NCI-H510A treated with DMSO at 0.1 percent for 48 hours (cell line): Measurements from ENCODE around the gene SRL.

Experiments
- DNase-seq: peaks from one replicate; lab custom pipeline; 2025; lab: John Stamatoyannopoulos, UW

SRL gene

DNA sequence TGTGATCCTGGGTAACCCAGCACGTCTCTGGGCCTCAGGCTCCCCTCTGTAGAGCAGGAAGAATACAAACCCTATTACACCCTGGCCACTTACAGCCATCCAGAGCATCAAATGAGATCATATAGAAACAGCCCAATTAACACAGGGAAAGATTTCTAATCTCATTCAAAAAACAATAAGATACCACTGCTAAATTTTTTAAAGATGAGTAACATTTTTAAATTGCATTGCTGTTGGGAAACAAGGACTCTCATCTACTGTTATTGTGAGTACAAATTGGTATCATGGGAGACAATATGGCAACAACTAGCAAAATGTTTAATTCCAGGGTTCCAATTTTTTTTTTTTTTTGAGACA, 41.1 kb downstream of the SRL start:
- DNase-seq = no peak

GRCh38 chr16:4200000-4200780, 41.7 kb downstream of the SRL start:
- DNase-seq = peak; percentile 17

GRCh38 chr16:4198816-4199215, 43.1 kb downstream of the SRL start:
- no peak for DNase-seq

GRCh38 chr16:4194661-4195060, 47.2 kb downstream of the SRL start:
- no peak for DNase-seq

- no peak for DNase-seq
These were observed 48.0 kb downstream of the SRL start for GRCh38 chr16:4193920-4194319.

- DNase-seq = no peak
These were observed 49.7 kb downstream of the SRL start for GRCh38 chr16:4192206-4192605.

DNA sequence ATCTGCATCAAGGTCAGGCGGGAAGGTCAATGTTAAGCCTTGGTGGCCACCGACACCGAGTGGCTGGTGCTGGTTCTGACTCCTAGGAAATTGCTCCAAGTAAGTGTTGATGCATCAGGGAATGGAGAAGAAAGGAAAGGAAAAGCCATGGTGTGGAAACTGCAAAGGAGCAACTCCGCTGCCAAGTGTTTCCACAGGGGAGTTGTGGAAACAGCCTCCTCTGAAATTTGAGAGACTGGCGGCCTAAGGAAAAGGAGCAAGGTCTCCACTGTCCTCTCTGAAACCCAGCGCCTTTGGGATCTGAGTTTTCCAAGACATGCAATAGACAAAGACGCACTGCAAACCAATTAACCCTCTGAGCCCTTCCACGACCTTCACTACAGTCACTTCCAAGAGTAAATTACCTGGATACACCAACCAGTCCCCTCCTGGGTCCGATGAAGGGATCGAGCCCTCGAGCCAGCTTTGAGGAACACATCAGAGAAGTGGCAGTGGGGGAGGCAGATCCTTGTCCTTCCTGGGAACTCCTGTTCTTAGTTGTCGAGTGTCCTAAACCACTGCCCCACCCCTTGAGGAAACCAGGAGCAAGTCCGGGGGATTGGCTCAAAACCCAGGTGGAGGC, 51.1 kb downstream of the SRL start:
- no peak for DNase-seq

DNA sequence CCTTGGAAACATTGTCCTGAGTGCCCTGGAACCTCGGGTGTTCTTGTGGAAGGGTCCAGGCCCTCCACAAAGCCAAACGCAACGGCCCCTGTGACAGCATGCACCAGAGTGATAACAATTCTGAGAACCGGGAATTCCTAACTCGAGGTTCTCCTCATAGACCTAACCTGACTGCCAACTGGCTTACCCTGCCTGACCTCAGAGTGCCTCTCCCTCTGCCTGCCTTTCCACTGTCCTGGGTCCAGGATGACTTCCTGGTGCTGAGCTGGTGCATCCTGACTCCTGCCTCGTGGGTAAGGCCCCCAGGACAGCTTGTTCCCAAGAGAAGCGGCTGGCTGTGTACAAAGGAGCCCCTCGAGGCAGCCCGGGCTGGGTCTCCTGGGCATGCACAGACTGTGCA, 51.8 kb downstream of the SRL start:
- DNase-seq = no peak

GRCh38 chr16:4184038-4184702, 57.7 kb downstream of the SRL start:
- DNase-seq = no peak

- peak; percentile 80 for DNase-seq
These were observed 58.4 kb downstream of the SRL start for GRCh38 chr16:4183237-4184037.

GRCh38 chr16:4182581-4183236, 59.2 kb downstream of the SRL start:
- DNase-seq = no peak

- no peak for DNase-seq
These were observed 61.4 kb downstream of the SRL start for GRCh38 chr16:4180511-4180910.

- DNase-seq = no peak
These were observed 62.1 kb downstream of the SRL start for GRCh38 chr16:4179763-4180260.

- DNase-seq = no peak
These were observed 62.9 kb downstream of the SRL start for GRCh38 chr16:4179020-4179419.

- no peak for DNase-seq
These were observed 63.3 kb downstream of the SRL start for GRCh38 chr16:4178468-4179010.

- peak; percentile 9 for DNase-seq
These were observed 64.9 kb downstream of the SRL start for GRCh38 chr16:4176906-4177417.

DNA sequence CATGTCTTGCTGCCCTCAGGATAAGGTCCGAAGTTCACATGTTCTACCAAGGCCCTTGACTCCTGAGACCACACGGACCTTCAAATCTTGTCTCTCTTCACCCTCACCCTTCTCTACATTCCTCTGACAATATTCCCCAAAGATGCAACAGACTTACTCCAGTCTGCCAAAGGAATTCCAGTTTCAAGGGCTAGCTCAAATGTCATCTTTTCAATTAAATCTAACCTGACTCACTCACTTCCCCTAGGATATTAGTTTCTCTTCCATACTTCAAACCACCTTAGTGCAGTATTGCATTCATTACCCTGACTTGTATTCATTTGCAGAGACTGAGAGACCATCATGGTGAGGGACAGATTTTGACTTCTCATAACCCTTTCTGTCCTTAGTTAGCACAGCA, 66.0 kb downstream of the SRL start:
- DNase-seq = no peak

- DNase-seq = no peak
These were observed 69.8 kb downstream of the SRL start for GRCh38 chr16:4172070-4172469.

- DNase-seq = no peak
These were observed 72.5 kb downstream of the SRL start for GRCh38 chr16:4169415-4169814.

DNA sequence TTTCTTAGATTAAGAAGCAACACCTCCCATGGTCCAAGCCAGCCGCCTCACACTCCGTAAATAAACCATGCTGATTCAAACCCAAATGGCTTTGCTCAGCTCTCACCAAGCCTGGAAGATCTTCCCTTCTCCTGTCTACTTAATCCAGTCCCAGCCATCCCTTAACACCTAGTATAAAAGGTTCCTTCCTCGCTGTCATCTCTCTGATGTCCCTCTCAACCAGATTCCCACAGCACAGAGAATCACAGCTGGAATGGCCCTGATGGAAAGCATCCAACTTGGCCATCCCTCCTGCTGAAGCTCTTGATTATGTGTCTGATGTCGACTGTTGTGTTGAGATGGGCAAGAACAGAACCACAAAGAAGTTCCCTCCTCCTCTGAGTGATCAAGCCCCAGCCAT, 75.1 kb downstream of the SRL start:
- no peak for DNase-seq
